Measurements from ENCODE around the gene RGS16.

The RGS16 gene

DNA sequence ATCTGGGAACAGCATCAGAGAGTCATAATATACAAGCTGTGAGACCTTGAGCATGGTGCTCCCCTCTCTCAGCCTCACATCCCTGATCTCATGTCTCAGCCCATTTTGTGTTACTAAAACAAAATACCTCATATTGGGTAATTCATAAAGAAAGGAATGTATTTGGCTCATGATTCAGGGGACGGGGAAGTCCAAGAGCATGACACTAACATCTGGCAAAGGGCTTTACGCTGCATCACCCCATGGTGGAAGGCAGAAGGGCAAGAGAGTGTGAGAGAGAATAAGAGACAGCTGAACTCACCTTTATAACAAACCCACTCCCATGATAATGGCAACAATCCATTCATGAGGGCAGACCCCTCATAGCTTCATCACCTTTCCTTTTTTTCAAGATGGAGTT is 51.7 kb downstream of the RGS16 start:
- no peaks in the 10 kb centered on the region for H3K36me3 ChIP-seq
- H3K27ac ChIP-seq = no peak overlapping the region
- no peaks in the 10 kb centered on the region for H4K20me1 ChIP-seq
- no peak overlapping the region for H3K4me2 ChIP-seq
- H3K27me3 ChIP-seq = no peaks in the 10 kb centered on the region
- peaks cover 34% of the 10 kb centered on the region for H3K4me1 ChIP-seq
- no peak overlapping the region for H3K9ac ChIP-seq
- H3K9me3 ChIP-seq = peaks cover 7% of the 10 kb centered on the region
- H3K4me3 ChIP-seq = no peak overlapping the region
- no peak for TF ChIP-seq Cebpa-rat (IDR thresholded peaks at IDR 0.05)

DNA sequence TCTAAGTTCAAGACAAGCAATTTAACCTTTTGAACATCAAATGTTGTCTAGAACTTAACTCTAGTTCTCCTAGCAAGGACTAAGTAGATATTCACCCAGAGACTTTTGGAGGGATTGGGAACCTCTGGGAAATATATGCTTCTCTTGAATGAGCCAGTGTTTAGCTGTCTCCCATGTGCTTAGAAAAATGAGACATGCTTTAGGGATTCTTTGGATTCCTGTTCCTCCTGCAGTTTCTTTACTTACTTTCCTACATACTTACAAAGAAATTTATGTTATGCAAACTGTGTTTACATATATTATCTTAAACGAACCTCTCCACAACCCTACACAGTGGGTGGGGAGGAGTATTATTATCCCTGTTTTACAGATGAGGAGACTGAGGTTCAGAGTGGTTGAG is 54.4 kb downstream of the RGS16 start:
- H4K20me1 ChIP-seq = no peaks in the 10 kb centered on the region
- no peaks in the 10 kb centered on the region for H3K36me3 ChIP-seq
- no peak overlapping the region for H3K27ac ChIP-seq
- H3K4me3 ChIP-seq = no peak overlapping the region
- no peak overlapping the region for H3K4me2 ChIP-seq
- no peak overlapping the region for H3K9ac ChIP-seq
- TF ChIP-seq Cebpa-rat (IDR thresholded peaks at IDR 0.05) = no peak
- no peaks in the 10 kb centered on the region for H3K27me3 ChIP-seq
- H3K4me1 ChIP-seq = peaks cover 19% of the 10 kb centered on the region; the same call in 1 of the 2 replicates
- peaks cover 7% of the 10 kb centered on the region for H3K9me3 ChIP-seq

DNA sequence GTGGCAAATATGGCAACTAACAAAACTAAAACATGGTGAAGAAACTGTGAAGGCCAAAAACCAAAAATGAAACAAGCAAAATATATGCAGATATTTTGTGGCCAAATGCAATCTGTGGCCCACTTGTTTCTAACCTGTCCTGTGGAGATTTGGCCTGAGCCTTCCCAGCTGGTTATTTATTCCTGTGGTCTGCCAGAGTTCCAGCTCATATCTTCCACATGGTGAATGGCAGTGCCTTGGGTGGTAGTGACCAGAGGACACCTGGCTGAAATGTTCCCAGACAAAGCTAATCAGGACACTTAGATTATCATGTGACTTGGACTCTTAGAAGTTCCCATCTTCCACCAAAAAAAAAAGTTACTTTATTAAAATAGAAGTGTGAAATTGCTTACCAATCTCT is 54.8 kb downstream of the RGS16 start:
- Histone ChIP-seq H3K27me3 (no peaks in the 10 kb centered on the region), H4K20me1 (no peaks in the 10 kb centered on the region), H3K4me1 (peaks cover 15% of the 10 kb centered on the region; the same call in 1 of the 2 replicates), H3K4me2 (no peak overlapping the region), H3K9me3 (peaks cover 7% of the 10 kb centered on the region), H3K9ac (no peak overlapping the region), H3K36me3 (no peaks in the 10 kb centered on the region), H3K4me3 (no peak overlapping the region), H3K27ac (no peak overlapping the region)
- TF ChIP-seq Cebpa-rat (IDR thresholded peaks at IDR 0.05) = no peak
